ENCODE measurements around the gene ARHGEF25. TPM values are rescaled to one million over a fixed set of nuclear protein-coding genes. Genes with fewer than 3 reads are reported as not detected.
"Not testable (repeated sequence)": the region's sequence is repeated elsewhere in the genome, so short reads cannot be mapped to it uniquely, and the experiment has no call there.

ARHGEF25 gene
- polyA plus RNA-seq, 3 donors = 4.7 to 69.7 (median 10.8) TPM

DNA sequence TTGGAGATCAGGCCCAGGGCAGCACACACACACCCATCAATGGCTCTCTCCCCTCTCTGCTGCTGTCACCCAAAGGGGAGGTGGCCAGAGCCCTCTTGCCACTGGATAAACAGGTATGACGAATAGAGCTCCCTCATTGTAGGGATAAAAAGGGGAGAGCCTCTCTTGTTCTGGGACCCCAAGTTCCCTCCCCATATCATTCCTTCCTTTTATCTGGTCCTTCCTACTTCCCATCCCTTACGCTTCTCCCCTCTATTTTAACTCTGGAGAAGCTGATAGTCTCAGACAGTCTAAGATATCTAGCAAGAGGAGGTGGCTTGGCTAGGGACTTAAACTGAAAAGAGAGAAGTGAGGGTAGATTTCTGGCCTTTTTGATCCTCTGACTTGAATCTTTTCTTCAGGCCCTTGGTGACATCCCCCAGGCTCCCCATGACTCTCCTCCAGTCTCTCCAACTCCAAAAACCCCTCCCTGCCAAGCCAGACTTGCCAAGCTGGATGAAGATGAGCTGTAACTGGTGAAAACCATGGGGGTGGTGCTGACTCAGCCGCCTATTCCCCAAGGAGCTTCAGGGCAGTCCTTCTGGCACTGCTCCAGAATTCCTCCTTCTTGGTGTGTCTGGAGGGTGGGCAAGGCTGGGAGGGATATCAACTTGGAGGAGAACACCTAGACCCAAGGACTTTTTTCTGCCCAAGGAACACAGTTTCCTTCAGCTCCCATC is 5.3 kb downstream of the ARHGEF25 start:
- H3K27ac ChIP-seq (ENCODE audit: low read depth, low read length) = no peak overlapping the region
- WGBS, 3 donors = 78 to 89% (median 84%) methylated on average over 3 of the region's 3 CpGs

DNA sequence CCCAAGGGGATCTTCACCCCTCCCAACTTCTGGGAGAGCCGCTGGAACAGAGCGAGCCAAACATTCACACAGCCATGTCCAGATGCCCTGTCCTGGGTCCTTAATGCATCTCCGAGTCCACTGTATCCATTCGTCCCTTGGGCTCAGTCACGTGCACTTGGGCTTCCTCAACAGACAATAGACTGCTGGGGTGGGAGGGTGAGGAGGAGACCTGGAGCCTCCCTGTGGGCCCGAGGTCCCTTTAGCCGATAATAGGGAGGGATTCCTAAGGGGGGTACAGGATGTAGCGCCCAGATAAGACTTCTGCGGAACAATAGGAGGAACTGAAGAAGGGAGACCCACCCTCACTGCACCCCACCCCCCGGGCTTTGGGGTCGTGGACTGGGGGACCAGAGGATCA is 6.7 kb downstream of the ARHGEF25 start:
- no peak overlapping the region for H3K27ac ChIP-seq (ENCODE audit: low read depth, low read length)
- 47 to 62% (median 52%) methylated on average over 11 of the region's 11 CpGs for WGBS, 3 donors

DNA sequence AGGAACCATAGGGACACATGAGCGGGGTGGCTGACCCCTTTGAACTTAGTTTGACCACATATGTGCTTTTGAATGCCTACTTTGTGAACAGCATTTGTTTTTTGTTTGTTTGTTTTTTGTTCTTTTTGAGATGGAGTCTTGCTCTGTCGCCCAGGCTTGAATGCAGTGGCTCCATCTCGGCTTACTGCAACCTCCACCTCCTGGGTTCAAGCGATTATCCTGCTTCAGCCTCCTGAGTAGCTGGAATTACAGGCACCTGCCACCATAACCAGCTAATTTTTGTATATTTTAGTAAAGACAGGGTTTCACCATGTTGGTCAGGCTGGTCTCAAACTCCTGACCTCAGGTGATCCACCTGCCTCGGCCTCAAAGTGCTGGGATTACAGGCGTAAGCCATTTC is 7.2 kb downstream of the ARHGEF25 start:
- not testable (repeated sequence) for H3K27ac ChIP-seq (ENCODE audit: low read depth, low read length)
- WGBS, 3 donors = 92 to 98% (median 98%) methylated on average over 6 of the region's 6 CpGs

DNA sequence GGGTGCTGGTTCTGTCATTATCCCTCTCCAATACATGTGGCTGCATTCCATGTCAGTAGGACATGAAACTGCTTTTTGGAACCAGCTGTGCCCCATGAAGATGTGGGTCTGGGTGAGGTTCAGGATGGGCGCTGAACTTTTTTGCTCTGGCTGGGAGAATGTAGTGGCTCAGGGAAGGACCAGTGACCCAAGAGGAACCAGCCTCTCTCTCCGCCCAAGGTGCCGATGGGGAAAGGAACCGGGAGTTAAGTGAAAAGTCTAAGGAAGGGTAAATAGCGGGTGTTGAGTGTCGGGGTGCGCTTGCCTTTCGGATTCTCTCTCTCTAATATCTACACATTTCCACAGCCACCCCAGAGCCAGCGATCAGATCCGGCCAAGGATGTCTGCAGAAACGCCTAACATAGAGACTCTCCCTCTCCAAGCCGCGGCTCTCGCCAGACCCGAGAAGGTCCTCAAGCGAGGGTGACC is 7.8 kb downstream of the ARHGEF25 start:
- H3K27ac ChIP-seq (ENCODE audit: low read depth, low read length) = no peak overlapping the region
- WGBS, 3 donors = 53 to 62% (median 58%) methylated on average over 16 of the region's 16 CpGs

DNA sequence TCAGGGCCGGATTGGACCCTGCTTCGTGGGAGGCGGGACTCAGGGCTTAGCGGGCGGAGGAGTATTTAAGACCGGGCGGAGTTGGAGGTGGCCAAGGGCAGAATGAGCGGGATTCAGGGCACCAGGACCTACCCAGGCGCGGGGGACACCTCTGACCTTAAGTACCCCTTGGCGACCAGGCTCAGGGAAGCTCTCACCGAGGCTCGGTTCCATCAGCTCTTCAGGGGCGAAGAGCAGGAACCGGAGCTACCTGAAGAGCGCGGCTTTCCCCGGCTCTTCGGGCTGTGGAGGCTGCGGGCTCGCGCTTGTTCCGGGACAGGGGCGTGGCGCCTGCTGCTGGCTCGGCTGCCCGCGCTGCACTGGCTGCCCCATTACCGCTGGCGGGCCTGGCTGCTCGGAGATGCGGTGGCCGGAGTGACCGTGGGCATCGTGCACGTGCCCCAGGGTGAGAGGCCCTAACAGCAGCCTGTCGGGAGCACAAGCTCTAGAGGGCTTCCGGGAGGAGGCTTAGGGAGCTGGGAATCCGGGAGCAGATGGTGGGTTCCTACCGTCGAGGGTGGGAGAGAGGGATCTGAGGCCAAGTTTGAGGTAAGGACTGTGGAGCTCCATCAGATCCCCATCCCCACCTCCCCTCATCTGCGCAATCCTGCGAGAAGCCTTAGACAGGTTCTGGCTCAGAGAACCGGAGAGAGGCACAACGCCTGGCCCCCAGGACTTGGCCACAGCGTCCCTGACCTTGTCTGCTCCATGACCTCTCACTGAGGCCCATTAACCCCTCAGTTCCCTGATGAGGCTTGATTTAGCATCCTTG is 8.4 kb downstream of the ARHGEF25 start:
- WGBS, 3 donors = 13 to 40% (median 39%) methylated on average over 35 to 46 of the region's 46 CpGs
- no peak overlapping the region for H3K27ac ChIP-seq (ENCODE audit: low read depth, low read length)

DNA sequence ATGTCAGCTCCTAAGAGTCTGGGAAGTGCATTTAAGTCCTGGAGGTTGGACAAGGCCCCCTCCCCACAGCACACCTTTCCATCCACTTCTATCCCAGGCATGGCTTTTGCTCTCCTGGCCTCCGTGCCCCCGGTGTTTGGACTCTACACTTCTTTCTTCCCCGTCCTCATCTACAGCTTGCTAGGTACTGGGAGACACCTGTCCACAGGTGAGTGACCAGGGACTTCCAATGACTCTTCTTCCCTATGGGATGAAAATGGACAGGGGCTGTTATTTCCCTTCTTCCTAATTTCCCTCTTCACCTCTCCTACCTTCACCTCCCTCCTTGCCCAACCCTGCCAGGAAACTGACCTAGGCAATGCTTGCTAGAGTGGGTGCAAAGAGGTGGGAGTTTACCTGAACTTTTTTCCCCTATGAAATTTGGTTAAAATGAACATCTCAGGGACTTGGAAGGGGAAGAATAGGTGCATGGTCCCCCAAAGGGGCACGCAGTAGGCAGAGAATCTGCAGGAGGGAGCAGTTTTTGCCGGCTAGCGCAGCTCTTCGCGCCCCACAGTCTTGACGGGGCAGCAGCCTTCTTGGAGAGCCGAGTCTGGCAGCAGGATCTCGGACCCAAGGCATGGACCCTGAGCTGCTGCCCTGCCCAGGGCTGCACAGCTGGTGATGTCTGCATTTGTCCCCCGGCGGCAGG is 9.2 kb downstream of the ARHGEF25 start:
- 33 to 44% (median 38%) methylated on average over 13 of the region's 13 CpGs for WGBS, 3 donors
- H3K27ac ChIP-seq (ENCODE audit: low read depth, low read length) = no peak overlapping the region

DNA sequence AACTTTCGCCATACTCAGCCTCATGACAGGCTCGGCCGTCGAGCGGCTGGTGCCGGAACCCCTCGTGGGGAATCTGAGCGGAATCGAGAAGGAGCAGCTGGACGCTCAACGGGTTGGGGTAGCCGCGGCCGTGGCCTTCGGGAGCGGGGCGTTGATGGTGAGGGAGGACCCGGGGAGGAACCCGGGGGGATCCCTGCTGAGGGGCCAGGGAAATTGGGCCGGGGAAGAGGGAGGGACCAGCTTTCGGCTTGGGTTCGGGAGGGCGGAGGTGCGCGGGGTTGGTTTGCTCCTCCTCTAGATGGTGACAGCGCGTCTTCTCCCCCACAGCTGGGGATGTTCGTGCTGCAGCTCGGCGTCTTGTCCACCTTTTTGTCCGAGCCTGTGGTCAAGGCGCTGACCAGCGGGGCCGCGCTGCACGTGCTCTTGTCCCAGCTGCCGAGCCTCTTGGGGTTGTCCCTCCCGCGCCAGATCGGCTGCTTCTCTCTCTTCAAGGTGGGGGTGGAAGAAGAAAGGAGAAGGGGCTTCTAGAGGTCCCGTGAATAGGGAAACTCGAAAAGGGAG is 9.8 kb downstream of the ARHGEF25 start:
- 4 to 11% (median 4%) methylated on average over 41 to 42 of the region's 42 CpGs for WGBS, 3 donors
- H3K27ac ChIP-seq (ENCODE audit: low read depth, low read length) = no peak overlapping the region

DNA sequence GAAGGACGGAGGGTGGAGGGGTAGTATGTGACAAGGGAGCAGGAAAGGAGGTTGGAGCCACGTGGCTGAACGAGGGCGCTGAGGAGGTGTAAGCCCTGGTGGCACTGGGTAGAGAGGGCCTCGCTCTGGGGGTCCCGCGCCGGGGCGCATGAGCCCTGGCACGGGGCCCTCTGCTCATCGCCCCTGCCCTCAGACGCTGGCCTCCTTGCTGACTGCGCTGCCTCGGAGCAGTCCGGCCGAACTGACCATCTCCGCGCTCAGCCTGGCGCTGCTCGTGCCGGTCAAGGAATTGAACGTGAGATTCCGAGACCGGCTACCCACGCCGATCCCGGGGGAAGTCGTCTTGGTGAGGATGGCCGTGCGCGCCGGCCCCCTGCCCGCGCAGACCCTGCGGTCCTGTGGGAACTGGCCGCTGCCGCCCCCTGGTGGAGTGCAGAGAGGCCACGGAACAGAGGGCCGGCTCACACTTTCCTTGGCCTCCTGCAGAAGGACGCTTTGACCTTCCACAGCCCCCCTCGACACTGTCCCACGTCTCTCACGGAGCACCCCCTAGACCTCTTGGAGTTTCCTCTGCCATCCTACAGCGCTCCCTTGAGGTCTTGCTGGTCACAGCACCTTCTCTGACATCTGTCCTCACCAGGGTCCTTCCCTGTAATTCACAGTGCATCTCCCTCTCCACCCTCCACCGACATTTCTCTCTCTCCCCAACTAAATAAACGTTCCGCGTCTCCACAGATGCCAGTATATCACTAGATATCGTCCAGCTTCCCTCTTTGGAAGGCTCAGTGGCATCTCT is 10.5 kb downstream of the ARHGEF25 start:
- WGBS, 3 donors = 0 to 2% (median 2%) methylated on average over 49 of the region's 49 CpGs
- no peak overlapping the region for H3K27ac ChIP-seq (ENCODE audit: low read depth, low read length)

DNA sequence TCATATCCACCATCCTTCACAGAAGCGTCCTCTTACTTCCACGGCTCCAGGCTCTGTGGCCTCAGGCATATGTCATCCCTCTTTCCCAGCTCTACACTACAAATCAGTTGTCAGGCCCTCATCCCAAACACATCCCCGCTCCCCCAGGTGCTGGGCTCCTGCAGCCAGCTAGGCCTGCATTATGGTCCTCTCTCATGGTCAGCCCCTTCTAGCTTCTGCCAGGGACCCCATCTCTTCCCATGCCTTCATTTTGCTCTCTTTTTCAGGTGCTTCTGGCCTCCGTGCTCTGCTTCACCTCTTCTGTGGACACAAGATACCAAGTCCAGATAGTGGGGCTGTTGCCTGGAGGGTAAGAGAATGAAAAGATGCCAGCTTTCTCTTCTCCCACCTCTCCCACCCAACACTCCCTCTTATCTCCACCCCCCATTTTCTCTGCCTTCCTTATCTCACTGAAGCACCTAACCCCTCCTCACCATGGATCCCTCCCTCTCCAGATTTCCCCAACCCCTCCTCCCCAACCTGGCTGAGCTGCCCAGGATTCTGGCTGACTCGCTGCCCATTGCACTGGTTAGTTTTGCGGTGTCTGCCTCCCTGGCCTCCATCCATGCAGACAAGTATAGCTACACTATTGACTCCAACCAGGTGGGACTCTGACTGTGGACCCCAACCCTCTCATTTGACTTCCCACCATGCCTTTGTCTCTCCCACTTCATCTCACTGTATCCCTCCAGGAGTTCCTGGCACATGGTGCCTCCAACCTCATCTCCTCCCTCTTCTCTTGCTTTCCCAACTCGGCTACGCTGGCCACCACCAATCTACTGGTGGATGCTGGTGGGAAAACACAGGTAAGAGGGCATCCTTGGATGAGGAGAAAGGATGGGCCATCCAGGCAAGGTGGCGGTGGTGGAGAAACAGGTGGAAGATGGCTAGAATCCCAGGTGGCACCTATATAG is 11.3 kb downstream of the ARHGEF25 start:
- no peak overlapping the region for H3K27ac ChIP-seq (ENCODE audit: low read depth, low read length)
- WGBS, 3 donors = 74 to 85% (median 83%) methylated on average over 9 of the region's 9 CpGs

DNA sequence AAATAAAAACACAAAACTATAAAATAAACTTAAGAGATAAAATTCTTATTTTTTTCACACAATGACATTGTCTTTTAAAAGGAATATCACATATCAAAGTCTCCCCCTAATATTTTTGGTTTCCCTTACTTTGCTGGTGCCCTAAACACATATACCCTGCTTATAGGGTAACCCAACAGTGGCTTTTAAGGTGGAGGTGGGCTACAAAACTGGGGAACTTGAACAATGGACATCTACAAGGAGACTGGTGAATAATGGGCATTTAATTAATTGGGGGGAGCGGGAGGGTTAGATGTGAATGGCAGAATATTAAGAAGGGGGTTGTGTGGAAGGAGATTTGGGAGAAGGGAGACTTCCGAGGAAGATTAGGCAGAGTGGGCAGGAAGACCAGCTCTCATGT is 12.2 kb downstream of the ARHGEF25 start:
- no peak overlapping the region for H3K27ac ChIP-seq (ENCODE audit: low read depth, low read length)
- WGBS, 3 donors = 59 to 71% (median 64%) methylated on average over 2 of the region's 2 CpGs

DNA sequence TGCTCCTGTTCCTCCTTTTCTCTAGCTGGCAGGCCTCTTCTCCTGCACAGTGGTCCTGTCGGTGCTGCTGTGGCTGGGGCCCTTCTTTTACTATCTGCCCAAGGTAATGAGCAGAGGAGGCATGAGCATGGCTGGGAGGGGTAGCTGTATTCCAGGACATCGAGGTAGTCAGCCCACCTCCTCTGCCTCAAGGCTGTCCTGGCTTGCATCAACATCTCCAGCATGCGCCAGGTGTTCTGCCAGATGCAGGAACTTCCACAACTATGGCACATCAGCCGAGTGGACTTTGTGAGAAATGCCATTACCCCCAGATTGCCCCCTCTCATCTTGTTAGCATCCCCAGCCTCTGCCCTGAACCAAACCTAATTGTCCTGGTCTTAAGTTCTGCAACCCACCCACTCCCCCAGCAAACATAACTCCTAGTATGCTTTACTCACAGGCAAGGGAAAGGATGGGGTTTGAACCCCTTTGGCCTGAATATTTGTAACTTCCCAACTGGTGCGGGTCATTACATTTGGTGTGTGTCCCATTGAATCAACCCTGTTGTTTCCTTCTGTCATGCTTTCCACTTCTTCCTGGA is 12.7 kb downstream of the ARHGEF25 start:
- WGBS, 3 donors = 58 to 69% (median 63%) methylated on average over 5 of the region's 5 CpGs
- H3K27ac ChIP-seq (ENCODE audit: low read depth, low read length) = no peak overlapping the region

DNA sequence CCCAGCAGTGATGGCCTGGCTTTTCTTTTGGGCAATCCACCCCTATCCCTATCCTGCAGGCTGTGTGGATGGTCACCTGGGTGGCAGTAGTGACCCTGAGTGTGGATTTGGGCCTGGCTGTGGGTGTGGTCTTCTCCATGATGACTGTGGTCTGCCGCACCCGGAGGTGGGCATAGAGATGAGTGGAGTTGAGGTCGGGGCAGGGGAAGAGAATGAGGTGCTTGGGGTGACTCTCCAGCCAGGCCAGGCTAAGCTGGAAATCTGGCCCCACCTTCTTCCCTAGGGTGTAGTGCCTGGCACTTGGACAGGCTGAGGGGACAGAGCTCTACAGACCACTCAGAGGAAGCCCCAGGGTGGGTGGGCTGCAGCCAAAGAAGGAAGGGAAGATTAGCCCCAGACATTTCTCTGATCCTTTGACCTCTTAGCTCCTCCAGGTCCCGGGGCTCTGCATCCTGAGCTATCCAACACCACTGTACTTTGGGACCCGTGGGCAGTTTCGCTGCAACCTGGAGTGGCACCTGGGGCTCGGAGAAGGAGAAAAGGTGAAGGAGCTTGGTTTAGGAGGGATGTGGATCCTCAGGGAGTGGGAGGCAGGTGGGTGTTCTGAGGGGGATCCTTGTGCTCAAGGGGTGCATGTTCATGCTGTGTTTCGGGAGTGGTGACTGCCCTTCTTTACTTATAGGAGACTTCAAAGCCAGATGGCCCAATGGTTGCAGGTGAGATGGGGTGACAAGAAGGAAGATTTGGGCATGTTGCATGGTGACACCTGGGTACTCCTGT is 13.4 kb downstream of the ARHGEF25 start:
- 72 to 84% (median 82%) methylated on average over 8 of the region's 8 CpGs for WGBS, 3 donors
- H3K27ac ChIP-seq (ENCODE audit: low read depth, low read length) = no peak overlapping the region

DNA sequence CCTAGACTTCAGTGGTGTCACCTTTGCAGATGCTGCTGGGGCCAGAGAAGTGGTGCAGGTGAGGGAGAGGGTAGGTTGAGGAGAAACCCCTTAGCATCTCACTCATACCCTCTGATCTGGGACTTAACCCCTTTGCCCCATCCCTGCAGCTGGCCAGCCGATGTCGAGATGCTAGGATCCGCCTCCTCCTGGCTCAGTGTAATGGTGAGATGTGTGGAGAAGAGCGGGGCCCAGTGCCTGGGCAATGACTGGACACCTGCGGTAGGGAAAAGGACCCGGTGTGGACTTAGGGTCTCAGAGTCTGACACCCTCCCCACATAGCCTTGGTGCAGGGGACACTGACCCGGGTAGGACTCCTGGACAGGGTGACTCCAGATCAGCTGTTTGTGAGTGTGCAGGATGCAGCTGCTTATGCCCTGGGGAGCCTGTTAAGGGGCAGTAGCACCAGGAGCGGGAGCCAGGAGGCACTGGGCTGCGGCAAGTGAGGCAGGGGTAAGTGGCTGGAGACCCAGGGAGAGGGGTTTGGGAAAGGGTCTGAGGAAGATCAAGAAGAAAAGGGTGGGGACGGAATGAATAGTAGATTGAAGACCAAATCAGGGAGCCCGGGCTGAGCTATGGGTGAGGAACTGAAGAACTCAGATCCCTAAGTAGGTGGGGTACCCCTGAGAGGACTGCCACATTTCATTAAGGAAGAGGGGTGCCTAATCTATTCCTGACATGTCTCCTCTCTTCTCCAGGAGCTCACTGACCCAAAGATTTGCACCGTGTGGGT is 14.2 kb downstream of the ARHGEF25 start:
- WGBS, 3 donors = 71 to 82% (median 79%) methylated on average over 12 of the region's 12 CpGs
- no peak overlapping the region for H3K27ac ChIP-seq (ENCODE audit: low read depth, low read length)

DNA sequence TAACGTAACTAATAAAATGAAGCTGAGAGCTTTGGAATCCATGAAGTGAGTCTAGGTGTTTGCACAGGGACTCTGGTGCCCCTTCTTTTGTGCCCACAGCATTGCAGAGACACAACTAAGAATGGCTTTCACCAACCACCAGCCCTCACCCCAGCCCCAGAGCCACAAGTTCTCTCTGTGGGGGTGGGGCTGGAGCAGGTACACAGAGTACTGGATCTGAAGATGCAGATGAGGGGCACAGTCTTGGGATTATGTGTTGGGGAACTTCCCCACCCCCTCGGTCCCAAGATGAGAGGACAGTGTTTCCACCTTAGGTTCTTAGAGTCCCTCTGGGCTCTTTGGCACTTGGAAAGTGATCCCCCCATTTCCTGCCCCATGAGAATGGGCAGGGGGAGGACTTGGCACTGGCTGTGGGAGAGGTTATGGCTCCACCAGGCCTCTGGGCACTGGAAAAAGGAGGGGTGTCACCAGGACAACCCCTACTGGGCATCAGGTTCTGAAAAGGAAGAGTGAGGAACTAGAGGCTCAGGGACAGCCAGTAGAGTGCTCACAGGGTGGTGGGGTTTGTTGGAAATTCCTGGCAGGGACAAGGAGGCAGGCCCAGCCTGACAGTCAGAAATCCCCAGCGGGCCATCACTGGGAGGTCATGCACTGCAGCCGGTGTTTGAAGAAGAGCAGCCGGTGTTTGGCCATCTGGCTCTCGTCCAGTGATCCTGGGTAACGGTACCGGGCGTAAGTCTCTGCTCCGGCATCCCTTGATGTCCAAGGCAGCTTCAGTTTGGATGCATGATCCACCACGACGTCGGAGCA is 15.1 kb downstream of the ARHGEF25 start:
- no peak overlapping the region for H3K27ac ChIP-seq (ENCODE audit: low read depth, low read length)
- 26 to 44% (median 41%) methylated on average over 13 of the region's 13 CpGs for WGBS, 3 donors
